Measurements from ENCODE around the gene LMBR1L. TPM values are rescaled to one million over a fixed set of nuclear protein-coding genes. Genes with fewer than 3 reads are reported as not detected.
"Not testable (repeated sequence)": the region's sequence is repeated elsewhere in the genome, so short reads cannot be mapped to it uniquely, and the experiment has no call there.

The LMBR1L gene
- total RNA-seq, 1 experiment from 2014 or later, result 26.4 TPM

DNA sequence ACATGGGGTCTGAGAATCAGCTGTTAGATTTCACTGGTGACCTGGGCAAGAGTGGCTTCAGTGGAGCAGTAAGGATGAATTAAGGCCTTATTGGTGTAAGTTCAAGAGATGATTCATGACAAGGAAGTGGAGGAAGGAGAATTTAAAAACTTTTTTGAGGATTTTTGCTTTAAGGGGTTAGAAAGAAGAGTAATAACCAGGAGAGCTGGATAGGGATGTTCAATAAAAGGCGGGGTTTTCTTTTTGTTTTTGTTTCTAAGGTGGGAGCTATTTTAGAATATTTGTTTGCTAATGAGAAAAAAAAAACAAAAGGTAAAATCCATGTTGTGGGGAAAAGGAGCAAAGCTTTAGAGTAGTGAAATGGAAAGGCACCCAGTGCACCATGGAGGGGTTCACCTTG lies 35.8 kb upstream of the LMBR1L start:
- H3K27me3 Mint-ChIP-seq (ENCODE audit: unreplicated experiment), result no peaks in the 10 kb centered on the region
- H3K36me3 Mint-ChIP-seq (ENCODE audit: insufficient read depth, unreplicated experiment), result no peaks in the 10 kb centered on the region
- no TSS peak for BruUV-seq (replicated peaks)
- no peak overlapping the region for H3K27ac Mint-ChIP-seq (ENCODE audit: unreplicated experiment)
- no peak overlapping the region for H3K4me3 Mint-ChIP-seq (ENCODE audit: low read depth, unreplicated experiment)
- H3K9me3 Mint-ChIP-seq (ENCODE audit: low read depth, unreplicated experiment), result no peaks in the 10 kb centered on the region
- no peaks in the 10 kb centered on the region for H3K4me1 Mint-ChIP-seq (ENCODE audit: low read depth, unreplicated experiment)
- no peak for TF ChIP-seq CTCF (IDR thresholded peaks at IDR 0.05; ENCODE audit: unreplicated experiment)
- no peak for DNase-seq
- CTCF ChIA-PET, result no interaction called here
- intact Hi-C loops (cut with micrococcal nuclease; ENCODE audit: unreplicated experiment), result no loop called here

DNA sequence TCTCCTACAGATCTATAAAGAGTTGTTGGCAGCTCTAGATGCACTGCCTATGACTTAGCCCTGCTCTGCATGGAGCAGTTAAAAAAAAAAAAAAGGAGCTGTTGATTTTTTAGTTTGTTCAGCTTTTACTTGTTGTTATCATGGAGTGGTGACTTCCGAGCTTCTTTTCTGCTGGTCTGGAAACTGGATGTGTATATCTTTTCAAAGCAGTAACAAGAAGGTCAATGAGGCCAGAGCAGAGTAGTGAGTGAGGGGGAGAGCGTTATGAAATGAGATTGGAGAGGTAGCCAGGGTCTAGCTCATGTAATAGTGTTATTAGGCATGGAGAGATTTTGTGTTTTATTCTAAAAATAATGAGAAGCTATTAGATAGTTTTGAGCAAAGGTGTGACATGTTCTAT lies 33.7 kb upstream of the LMBR1L start:
- no peak for DNase-seq
- TF ChIP-seq CTCF (IDR thresholded peaks at IDR 0.05; ENCODE audit: unreplicated experiment), result no peak
- Mint-ChIP-seq H3K27me3 (ENCODE audit: unreplicated experiment) (no peaks in the 10 kb centered on the region), H3K4me3 (ENCODE audit: low read depth, unreplicated experiment) (no peak overlapping the region), H3K9me3 (ENCODE audit: low read depth, unreplicated experiment) (no peaks in the 10 kb centered on the region), H3K27ac (ENCODE audit: unreplicated experiment) (no peak overlapping the region), H3K4me1 (ENCODE audit: low read depth, unreplicated experiment) (no peaks in the 10 kb centered on the region), H3K36me3 (ENCODE audit: insufficient read depth, unreplicated experiment) (no peaks in the 10 kb centered on the region)
- CTCF ChIA-PET, result no interaction called here
- intact Hi-C loops (cut with micrococcal nuclease; ENCODE audit: unreplicated experiment), result no loop called here
- no TSS peak for BruUV-seq (replicated peaks)

GRCh38 chr12:49138999-49139398 lies 28.4 kb upstream of the LMBR1L start:
- CTCF ChIA-PET, result no interaction called here
- intact Hi-C loops (cut with micrococcal nuclease; ENCODE audit: unreplicated experiment), result no loop called here
- no peak for DNase-seq
- Mint-ChIP-seq H3K4me3 (ENCODE audit: low read depth, unreplicated experiment) (no peak overlapping the region), H3K27ac (ENCODE audit: unreplicated experiment) (no peak overlapping the region), H3K36me3 (ENCODE audit: insufficient read depth, unreplicated experiment) (no peaks in the 10 kb centered on the region), H3K9me3 (ENCODE audit: low read depth, unreplicated experiment) (no peaks in the 10 kb centered on the region), H3K4me1 (ENCODE audit: low read depth, unreplicated experiment) (no peaks in the 10 kb centered on the region), H3K27me3 (ENCODE audit: unreplicated experiment) (no peaks in the 10 kb centered on the region)
- BruUV-seq (replicated peaks), result no TSS peak
- no peak for TF ChIP-seq CTCF (IDR thresholded peaks at IDR 0.05; ENCODE audit: unreplicated experiment)

- H3K4me3 Mint-ChIP-seq (ENCODE audit: low read depth, unreplicated experiment), result no peak overlapping the region
- intact Hi-C loops (cut with micrococcal nuclease; ENCODE audit: unreplicated experiment), result no loop called here
- H3K4me1 Mint-ChIP-seq (ENCODE audit: low read depth, unreplicated experiment), result no peaks in the 10 kb centered on the region
- no peaks in the 10 kb centered on the region for H3K9me3 Mint-ChIP-seq (ENCODE audit: low read depth, unreplicated experiment)
- no peaks in the 10 kb centered on the region for H3K36me3 Mint-ChIP-seq (ENCODE audit: insufficient read depth, unreplicated experiment)
- no peak for DNase-seq
- CTCF ChIA-PET, result no interaction called here
- TF ChIP-seq CTCF (IDR thresholded peaks at IDR 0.05; ENCODE audit: unreplicated experiment), result no peak
- H3K27me3 Mint-ChIP-seq (ENCODE audit: unreplicated experiment), result no peaks in the 10 kb centered on the region
- no TSS peak for BruUV-seq (replicated peaks)
- no peak overlapping the region for H3K27ac Mint-ChIP-seq (ENCODE audit: unreplicated experiment)
These were observed 27.9 kb upstream of the LMBR1L start for GRCh38 chr12:49138587-49138986.

DNA sequence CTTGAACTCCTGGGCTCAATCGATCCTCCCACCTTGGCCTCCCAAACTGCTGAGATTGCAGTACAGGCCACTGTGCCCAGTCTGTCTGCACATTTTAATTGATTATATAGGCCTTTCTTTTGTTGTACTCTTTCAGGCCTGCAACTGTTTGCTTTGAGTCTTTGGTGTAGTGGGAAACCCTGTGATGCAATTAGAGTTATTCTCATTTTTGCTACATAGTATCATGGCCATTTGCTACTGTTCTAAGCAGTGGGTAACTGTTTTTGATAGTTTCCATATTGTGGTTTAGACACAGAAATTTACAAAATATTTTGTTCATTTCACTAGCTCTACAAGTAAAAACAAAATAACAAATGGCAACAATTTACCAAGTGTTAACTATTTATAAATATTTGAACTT lies 26.8 kb upstream of the LMBR1L start:
- Mint-ChIP-seq H3K36me3 (ENCODE audit: insufficient read depth, unreplicated experiment) (no peaks in the 10 kb centered on the region), H3K4me3 (ENCODE audit: low read depth, unreplicated experiment) (no peak overlapping the region), H3K4me1 (ENCODE audit: low read depth, unreplicated experiment) (no peaks in the 10 kb centered on the region), H3K9me3 (ENCODE audit: low read depth, unreplicated experiment) (no peaks in the 10 kb centered on the region), H3K27me3 (ENCODE audit: unreplicated experiment) (no peaks in the 10 kb centered on the region), H3K27ac (ENCODE audit: unreplicated experiment) (no peak overlapping the region)
- intact Hi-C loops (cut with micrococcal nuclease; ENCODE audit: unreplicated experiment), result no loop called here
- no TSS peak for BruUV-seq (replicated peaks)
- TF ChIP-seq CTCF (IDR thresholded peaks at IDR 0.05; ENCODE audit: unreplicated experiment), result no peak
- DNase-seq, result no peak
- CTCF ChIA-PET, result no interaction called here

DNA sequence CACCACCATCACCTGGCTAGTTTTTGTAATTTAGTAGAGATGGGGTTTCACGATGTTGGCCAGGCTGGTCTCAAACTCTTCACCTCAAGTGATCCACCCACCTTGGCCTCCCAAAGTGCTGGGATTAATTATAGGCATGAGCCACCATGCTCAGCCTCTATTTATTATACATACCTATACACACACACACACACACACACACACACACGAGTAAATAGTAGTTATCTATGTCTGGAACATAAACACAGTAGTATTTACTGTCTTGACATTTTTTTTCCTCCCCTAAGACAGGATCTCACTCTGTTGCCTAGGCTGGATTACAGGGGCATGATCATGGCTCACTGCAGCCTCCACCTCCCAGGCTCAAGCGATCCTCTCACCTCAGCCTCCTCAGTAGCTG lies 26.4 kb upstream of the LMBR1L start:
- H3K27ac Mint-ChIP-seq (ENCODE audit: unreplicated experiment); CTCF ChIA-PET; BruUV-seq (replicated peaks); H3K4me1 Mint-ChIP-seq (ENCODE audit: low read depth, unreplicated experiment); DNase-seq; intact Hi-C loops (cut with micrococcal nuclease; ENCODE audit: unreplicated experiment); H3K36me3 Mint-ChIP-seq (ENCODE audit: insufficient read depth, unreplicated experiment); H3K9me3 Mint-ChIP-seq (ENCODE audit: low read depth, unreplicated experiment); H3K4me3 Mint-ChIP-seq (ENCODE audit: low read depth, unreplicated experiment); H3K27me3 Mint-ChIP-seq (ENCODE audit: unreplicated experiment): not testable (repeated sequence)
